G401 (cell line): ENCODE measurements around the gene DISC1. TPM values are rescaled to one million over a fixed set of nuclear protein-coding genes. Genes with fewer than 3 reads are reported as not detected.

ENCODE experiments used
- DNase-seq: peaks from one replicate; pipeline ENCODE4 v3.0.0-alpha.2; 2015; ENCODE audit warnings: low spot score
- in situ Hi-C: cut with HindIII; loops from 2 replicates; pipeline ENCODE4 v1.10.0; 2016; ENCODE audit warnings: low sequenced_read_pairs, mixed read lengths
- total RNA-seq: library from RNA; depleted of rRNA; stranded (reverse); fragments of >200 nt; shearing (Covaris generic); gene quantifications from 2 replicates; pipeline ENCODE4 v1.2.3, GENCODE V29; 2014

The DISC1 gene
- total RNA-seq, 1 experiment from 2014 or later: 6.1 TPM

DNA sequence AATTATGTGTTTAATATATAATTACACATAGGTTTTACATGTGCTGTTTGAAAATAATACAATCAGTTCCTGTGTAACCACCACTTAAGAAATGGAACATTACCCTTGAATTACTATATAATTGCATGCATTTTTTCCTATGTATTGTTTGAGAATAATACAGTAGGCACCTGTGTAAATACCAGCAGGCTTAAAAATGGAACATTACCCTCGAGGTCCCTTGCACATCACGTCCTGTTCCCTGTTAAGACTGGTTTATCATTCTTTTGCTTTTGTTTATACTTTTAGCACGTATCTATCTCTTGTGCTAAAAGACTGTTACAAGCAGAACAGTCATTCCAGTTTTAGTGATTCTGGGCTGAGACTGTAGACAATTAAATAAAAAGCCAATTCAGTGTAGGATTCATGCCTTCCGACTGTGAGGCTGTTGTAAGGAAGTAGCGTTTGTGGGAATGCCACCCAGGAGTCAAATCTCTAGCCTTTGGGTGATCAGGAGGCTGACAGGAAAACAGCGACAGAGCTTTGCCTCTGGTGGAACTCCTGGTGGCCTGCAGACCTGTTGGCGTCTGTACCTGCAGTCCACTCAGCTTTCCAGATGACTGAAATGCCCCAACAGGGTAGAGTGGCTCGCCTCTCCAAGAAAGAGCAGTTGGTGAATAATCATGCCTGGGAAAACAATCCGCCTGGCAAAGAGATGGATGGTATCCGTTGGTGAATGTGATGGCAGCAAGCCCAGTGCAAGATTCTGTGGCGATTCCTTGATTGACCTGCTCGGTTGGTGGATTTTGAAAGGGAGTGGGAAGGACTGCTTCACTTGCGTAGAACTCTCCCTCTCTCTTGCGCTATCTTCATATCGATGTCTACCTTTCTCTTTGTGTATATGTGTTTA is 58.0 kb downstream of the DISC1 start:
- peak; percentile 37 for DNase-seq
- in situ Hi-C loops: no loop called here

DNA sequence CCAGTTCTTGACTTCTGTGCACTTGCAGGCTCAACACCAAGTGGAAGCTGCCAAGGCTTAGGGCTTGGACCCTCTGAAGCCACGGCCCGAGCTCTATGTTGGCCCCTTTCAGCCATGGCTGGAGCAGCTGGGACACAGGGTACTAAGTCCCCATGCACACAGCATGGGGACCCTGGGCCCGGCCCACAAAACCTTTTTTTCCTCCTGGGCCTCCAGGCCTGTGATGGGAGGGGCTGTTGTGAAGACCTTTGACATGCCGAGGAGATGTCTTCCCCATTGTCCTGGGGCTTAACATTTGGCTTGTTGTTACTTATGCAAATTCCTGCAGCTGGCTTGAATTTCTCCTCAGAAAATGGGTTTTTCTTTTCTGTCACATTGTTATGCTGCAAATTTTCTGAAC is 59.8 kb downstream of the DISC1 start:
- no peak for DNase-seq
- in situ Hi-C loops: no loop called here

DNA sequence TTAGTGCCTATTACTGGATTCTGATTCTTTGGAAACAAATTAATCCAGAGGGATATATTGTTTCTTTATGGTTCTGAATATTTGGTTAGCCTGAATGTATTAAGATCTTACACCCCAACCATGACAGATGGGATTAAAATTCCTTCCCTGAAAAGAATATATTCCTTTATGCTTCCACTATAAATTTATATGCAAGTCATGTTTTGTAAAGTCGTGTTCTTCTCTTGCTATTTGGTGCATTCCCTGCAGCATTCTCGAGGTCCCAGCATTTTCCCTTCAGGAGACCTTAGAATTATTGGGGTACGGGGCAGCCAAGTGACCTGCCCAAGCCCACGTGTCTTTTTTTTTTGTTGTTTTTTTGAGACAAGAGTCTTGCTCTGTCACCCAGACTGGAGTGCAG is 62.4 kb downstream of the DISC1 start:
- in situ Hi-C loops: no loop called here
- DNase-seq: no peak

DNA sequence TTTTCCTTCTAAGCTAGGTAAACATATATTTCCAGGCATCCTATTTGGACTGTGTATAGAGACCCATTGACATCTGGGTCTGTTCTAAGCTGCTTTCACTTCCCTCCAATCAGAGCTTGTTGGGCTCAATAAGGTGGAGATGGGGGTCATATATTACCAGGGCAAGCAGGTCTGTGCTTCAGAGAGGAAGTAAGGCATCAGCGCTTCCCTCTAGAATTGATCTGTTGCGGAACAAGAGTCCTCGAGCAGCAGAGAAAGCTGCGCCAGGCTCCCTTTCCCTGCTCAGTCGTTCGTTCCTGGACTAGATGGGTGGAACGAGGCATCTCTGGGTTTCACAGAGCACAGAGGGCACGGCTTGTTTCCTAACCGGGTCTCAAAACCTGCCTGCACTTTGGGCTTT is 63.5 kb downstream of the DISC1 start:
- in situ Hi-C loops: no loop called here
- DNase-seq: no peak

DNA sequence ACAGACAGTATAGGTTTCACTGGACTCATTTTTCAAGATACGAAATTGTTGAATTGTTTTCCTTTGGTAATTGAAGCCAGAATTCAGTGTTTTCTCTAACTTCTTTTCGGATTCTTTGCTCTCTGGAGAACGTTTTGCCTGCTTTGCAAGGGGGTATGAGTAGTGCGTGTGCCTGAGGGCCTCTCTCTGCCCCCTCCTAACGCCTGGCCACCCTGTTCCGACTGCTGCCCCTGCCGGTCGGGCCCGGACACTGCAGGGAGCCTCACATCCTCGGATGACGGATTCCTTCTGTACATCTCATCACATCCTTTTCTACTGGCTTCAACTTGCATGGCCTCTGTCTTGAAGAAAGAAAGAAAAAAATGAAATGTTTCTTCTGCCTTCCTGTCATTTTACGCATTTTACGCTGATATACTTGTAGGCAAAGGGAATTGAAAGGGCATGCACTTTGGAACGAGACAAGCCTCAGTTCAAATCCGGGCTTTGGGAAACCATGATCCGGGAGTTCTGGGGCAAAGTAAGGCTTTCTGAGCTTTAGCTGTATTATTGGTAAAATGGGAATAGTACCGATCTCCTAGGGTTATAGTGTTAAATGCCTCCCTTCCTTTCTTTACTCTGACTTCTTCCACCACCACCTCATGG is 65.1 kb downstream of the DISC1 start:
- in situ Hi-C loops: no loop called here
- no peak for DNase-seq

DNA sequence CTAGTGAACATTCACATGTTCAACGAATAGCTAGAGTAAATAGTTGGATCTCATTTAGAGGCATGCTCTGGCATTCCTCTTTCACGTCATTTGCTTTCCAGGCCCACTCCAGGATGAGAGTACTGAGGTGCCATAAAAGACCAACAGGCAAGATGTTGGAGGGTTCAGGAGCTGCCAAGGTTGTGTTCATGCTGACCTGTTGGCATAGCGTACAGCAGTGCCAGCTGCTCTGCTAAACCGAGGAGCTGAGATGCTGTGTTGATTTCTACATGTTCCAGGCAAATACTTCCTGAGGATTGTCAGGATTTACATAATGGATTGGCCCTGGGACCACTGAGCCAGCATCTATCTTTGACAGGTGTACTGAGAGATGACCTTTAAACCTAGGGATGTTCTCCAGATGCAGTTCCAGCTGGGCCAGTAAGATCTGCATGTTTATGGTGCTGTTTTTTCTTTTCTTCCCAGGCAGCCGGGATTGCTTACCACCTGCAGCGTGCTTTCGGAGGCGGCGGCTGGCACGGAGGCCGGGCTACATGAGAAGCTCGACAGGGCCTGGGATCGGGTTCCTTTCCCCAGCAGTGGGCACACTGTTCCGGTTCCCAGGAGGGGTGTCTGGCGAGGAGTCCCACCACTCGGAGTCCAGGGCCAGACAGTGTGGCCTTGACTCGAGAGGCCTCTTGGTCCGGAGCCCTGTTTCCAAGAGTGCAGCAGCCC is 66.9 kb downstream of the DISC1 start:
- in situ Hi-C loops: no loop called here

DNA sequence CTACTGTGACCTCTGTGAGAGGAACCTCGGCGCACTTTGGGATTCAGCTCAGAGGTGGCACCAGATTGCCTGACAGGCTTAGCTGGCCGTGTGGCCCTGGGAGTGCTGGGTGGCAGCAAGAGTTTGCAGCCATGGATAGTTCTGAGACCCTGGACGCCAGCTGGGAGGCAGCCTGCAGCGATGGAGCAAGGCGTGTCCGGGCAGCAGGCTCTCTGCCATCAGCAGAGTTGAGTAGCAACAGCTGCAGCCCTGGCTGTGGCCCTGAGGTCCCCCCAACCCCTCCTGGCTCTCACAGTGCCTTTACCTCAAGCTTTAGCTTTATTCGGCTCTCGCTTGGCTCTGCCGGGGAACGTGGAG is 67.5 kb downstream of the DISC1 start:
- in situ Hi-C loops: no loop called here
- DNase-seq: no peak

More for the DNA sequence above, 66.9 kb downstream of the DISC1 start:
- DNase-seq: peak; percentile 69

DNA sequence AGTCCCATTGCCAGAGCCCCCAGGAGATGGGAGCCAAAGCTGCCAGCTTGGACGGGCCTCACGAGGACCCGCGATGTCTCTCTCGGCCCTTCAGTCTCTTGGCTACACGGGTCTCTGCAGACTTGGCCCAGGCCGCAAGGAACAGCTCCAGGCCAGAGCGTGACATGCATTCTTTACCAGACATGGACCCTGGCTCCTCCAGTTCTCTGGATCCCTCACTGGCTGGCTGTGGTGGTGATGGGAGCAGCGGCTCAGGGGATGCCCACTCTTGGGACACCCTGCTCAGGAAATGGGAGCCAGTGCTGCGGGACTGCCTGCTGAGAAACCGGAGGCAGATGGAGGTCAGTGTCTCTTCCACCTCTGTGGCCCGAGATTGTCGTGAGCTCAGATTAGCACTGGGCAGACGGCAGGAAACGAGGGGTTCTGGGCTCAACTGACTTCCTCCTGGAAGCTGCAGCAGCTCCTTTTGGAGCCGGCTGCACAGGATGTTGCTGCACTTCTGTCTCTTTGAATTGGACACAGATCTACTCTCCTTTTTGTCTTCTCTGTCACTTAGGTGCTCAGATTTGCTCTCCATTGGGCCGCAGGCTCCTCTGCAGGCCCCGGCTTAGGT is 68.0 kb downstream of the DISC1 start:
- in situ Hi-C loops: no loop called here
- DNase-seq: no peak

DNA sequence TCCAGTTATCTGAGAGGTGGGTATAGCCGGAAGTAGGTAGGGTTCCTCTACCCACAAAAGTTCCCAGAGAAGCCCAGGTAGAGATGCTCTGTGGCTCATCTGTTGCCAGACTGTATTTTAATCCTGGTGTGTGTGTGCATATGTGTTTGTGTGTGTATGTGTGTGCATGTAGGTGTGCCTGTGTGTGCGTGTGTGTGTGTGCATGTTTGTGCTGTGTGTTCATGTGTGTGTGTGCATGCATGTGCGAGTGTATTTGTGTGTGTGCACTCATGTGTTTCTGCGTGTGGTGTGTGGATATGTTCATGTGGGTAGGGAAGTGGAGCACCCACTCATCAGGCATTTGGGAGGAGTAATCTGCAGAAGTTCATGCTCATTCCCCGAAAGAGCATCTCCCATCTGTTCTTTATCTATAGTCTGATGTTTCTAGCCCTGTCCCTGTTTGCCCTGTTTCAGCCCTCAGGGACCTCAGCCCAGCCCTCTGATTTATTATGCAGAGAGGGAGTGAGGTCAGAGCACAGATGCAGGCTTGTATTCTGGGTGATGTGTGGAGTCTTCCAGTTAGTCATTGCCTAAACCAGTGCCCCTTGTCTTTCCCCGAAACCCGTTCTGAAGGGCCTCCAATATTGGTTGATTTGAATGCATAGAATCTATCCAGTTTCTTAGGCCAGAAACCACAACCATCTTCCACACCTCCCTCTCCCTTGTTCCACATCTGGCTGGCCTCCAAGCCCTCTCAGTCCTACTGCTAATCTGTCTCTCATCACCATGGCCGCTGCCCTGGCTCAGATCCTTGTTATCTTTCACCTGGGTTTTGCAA is 69.1 kb downstream of the DISC1 start:
- in situ Hi-C loops: no loop called here
- DNase-seq: no peak

DNA sequence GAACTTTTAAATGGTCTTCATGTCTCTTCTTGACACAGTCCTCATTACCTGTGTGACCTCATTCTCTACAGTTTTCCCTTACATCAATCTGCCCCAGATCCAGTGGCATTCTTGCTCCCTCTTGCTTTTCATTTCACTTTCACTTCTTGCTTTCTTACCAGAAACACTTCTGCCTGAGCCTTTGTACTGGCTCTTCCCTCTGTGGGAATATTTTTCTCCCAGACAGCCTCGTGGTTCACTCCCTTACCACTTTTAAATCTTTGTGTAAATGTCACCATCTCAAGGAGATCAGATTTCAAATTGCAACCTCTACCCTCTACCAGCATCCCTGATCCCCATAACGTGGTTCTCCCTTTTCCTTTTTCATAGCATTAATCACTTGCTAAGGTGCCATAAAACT is 73.2 kb downstream of the DISC1 start:
- in situ Hi-C loops: no loop called here
- no peak for DNase-seq

DNA sequence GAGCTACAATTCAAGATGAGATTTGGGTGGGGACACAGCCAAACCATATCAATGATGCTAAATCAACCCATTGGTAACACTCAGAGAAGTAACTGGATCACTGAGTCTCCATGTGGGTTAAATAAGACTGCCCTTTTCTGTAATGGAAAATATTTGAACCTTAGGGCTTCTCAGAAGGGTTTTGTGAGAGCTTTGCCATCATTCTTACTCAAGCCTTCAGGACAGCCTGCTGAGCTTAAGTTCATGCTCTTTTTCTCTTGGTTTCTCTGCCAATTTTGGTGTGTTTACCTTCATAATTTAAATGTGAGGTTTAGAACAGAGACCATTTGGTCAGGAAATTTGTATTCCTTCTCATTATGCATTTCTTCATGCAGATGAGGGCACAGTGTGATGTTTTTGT is 74.7 kb downstream of the DISC1 start:
- in situ Hi-C loops: no loop called here
- DNase-seq: no peak

DNA sequence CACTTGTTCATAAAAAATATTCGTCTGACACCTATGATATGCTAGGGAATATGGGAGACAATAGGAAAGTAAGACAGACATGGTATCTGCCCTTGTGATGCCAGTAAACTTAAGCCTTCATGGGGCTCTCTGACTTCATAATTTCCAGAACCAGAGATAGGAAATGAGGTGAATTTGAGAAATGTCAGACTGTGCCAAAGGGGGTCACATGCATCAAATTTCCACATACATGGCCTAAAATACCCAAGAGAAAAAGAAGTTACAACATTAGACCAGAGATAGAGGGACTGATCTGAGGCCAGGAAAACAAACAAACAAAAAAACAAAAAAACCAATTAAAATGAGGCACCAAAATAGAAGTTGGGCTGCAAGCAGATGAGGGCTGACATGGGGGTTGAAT is 75.7 kb downstream of the DISC1 start:
- DNase-seq: no peak
- in situ Hi-C loops: no loop called here

DNA sequence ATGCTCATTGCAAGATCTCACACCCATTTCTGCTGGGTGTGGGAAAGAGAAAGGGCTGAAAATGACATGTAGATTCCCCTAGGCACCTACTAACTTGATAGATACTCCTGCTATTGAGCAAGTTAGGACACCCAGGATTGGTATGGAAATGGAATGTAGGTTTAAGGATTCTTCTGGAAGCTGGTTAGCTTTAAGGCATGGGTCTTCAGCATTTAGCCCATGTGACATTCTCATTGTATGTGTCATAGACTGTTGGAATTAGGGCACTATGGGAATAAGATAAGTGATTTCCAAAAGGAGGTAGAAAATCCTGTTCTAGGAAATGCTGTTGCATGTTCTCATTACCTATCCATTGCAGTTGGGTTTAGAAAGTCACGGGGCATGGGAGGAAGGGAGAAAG is 76.2 kb downstream of the DISC1 start:
- DNase-seq: no peak
- in situ Hi-C loops: no loop called here

DNA sequence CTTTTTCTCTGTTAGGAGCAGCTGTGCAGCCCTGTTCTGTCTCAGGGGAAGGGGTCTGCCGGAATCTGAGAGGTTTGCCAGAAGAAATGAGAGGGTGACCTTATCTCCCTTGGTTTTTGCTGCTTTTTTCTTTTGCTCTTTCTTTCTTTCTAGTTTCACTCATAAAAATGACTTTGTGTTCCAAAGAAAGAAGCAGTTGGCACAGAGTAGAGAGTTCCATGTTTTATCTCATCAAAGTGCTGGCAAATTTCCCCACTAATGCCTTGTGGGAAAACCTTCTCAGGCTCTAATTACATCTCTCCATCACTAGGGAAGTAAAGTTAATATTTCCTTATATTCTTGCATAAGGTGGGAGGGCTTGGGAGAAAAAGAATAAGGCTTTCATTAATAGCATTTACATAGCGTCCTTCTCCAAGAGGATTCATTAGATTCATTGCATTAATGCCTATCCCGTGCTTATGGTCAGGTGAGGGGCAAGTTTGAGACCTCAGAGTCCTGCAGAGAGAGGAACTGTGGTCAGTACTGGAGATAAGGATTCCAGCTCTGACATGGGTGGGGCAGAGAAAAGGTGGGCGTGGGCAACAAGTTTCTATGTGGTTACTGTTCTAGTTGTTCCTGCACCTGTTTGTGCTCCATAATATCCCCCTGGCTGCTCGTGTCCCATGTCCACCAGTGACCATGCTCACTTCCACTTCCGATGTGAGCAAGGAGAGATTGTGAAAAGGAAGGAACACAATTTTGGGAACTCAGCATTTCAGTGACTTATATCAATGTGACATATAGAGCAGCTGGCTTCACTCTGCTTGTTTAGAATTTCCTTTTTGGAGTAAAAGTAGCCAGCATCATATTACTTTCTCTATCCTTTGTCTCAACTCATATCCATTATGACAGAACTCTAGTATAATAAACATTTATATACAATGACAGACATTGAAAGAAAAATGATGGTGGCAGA is 79.5 kb downstream of the DISC1 start:
- no peak for DNase-seq
- in situ Hi-C loops: no loop called here

DNA sequence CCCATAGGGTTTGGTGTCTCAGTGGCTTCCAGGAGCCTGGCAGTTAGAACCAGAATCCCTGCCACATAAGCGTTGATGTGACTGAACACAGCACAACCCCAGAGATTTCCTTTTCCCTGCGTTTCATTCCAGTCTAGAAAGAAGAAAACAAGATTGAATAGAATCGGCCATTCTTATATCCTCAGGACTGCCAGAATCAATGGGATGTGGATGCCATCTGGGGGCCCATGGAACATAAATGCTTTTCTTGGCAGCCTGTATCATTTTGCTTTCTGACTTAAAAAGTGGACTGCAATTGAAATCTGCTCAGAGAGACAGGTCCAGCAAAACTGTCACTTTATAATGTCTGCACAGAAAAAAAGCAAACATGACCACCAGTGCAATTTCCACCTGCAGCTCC is 80.3 kb downstream of the DISC1 start:
- DNase-seq: no peak
- in situ Hi-C loops: no loop called here

DNA sequence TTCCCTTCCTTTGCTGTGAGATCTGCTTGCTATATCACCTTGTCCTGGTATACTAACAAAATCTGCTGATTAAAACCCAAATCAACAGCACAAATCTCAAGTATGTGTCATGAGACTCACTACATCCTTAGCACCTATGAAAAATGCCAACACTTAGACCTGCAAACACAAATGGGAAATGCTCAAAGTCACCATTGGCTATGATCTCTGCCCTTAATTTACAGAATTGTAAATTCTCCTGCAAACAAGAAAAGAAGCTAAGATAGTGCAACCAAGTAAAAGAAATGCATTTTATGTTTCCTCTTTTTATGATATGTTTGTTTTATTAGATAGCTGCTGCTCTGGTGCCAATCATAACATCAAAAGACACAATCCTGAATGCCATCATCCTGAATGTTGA is 80.8 kb downstream of the DISC1 start:
- DNase-seq: no peak
- in situ Hi-C loops: no loop called here

DNA sequence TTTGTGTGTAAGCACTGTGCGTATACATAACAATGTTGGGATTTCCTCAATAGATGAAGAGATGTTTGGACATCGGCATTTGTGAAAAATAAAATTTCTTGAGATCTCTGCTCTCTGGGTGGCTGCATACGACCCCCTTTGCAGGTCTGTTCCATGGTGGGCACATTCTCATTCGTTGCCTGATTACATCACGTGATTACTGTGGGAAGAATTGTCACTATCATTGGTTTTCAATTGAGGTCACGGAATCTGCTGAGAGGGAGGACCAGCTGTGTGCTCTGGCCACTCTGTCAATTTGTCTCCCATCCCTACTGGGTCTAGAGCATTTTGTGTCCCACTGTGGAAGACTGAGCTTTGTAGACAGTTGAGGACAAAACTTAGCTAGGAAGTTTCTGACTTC is 81.8 kb downstream of the DISC1 start:
- in situ Hi-C loops: no loop called here

DNA sequence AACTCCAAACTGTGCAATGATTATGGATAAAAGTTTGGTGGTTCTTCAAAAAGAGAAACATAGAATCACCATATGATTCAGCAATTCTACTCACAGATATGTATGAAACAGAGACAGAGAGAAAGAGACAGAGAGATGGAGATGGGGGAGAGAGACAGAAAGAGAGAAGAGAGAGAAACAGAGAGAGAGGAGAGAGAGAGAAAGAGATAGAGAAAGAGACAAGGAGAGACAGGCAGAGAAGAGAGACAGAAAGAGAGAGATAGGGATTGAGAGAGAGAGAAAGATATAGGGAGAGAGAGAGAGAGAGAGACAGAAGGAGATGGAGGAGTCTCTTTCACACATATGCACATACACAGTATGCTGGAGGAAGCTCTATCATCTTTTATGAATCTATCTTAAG is 87.8 kb downstream of the DISC1 start:
- DNase-seq: no peak
- in situ Hi-C loops: no loop called here

More for the DNA sequence above, 81.8 kb downstream of the DISC1 start:
- DNase-seq: no peak
